Parathyroid adenoma (tissue), 2 donors: Measurements from ENCODE around the gene INTS7.

Experiments
- H2AFZ ChIP-seq: fragments of 300-600 bp; sonication (generic); one replicate; pipeline ENCODE4 v1.7.0; 2017; ENCODE audit warnings: antibody characterized with exemption, mild to moderate bottlenecking
- H3K27ac ChIP-seq: fragments of 300-600 bp; sonication (generic); one replicate; pipeline ENCODE4 v1.7.0; 2017
- H3K27me3 ChIP-seq: fragments of 300-600 bp; sonication (generic); one replicate; pipeline ENCODE4 v1.7.0; 2017; ENCODE audit warnings: low read length; ENCODE audit not compliant: control insufficient read depth, insufficient read depth
- H3K36me3 ChIP-seq: fragments of 300-600 bp; sonication (generic); one replicate; pipeline ENCODE4 v1.7.0; 2017; ENCODE audit warnings: low read length; ENCODE audit not compliant: control insufficient read depth, insufficient read depth
- H3K4me1 ChIP-seq: fragments of 300-600 bp; sonication (generic); one replicate; pipeline ENCODE4 v1.7.0; 2017; ENCODE audit warnings: control low read depth
- H3K4me2 ChIP-seq: fragments of 300-600 bp; sonication (generic); one replicate; pipeline ENCODE4 v1.7.0; 2017; ENCODE audit warnings: low read length
- H3K4me3 ChIP-seq: fragments of 300-600 bp; sonication (generic); one replicate; pipeline ENCODE4 v1.7.0; 2017; ENCODE audit warnings: low read depth, low read length
- H3K79me2 ChIP-seq: fragments of 300-600 bp; sonication (generic); one replicate; pipeline ENCODE4 v1.7.0; 2017; ENCODE audit warnings: control low read depth
- H3K9ac ChIP-seq: fragments of 300-600 bp; sonication (generic); one replicate; pipeline ENCODE4 v1.7.0; 2017; ENCODE audit warnings: mild to moderate bottlenecking
- H3K9me3 ChIP-seq: fragments of 300-600 bp; sonication (generic); one replicate; pipeline ENCODE4 v1.7.0; 2017; ENCODE audit warnings: low read length; ENCODE audit not compliant: control insufficient read depth
- TF ChIP-seq, protein P1 (sequence below): fragments of 300-600 bp; sonication (generic); IDR thresholded peaks from one replicate; pipeline ENCODE4 v1.7.0; 2017; ENCODE audit warnings: antibody characterized with exemption, mild to moderate bottlenecking
- donor health status: primary hyperparathyroidism.

Gene INTS7

DNA sequence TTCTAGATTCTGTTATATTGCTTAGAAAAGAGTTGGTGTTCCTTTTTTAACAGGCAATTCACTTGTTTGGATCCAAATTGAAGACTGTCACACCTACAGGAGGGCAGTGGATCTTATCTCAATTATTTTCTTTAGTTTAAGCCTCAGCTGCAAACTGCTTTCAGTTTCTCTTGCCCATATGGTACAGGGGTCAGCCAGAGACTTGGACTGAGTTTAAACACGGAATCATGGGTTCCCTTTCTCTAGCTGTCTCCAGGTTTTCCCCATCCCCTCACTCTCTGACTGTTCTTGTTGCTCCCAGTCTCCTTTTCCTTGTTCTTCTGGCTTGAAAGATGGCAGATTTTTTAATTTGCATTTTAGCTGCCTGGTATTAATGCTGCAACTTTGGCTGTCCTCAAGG lies 18.6 kb upstream of the INTS7 start:
- H3K4me3 ChIP-seq: no peak overlapping the region

DNA sequence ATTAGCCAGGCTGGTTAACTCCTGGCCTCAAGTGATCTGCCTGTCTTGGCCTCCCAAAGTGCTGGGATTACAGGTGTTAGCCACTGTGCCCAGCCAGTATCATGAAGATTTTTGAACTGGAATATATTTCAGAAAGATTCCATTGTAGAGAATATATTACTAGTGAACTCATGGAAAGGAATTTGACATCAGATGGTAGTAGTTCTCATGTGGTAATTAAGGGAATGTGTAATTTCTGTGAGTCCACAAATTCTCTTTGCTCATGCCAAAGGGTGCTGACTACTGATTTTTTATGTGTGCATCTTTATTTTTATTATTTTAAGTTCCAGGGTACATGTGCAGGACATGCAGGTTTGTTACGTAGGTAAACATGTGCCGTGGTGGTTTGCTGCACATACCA lies 10.6 kb upstream of the INTS7 start:
- Histone ChIP-seq H3K79me2 (no peaks in the 10 kb centered on the region), H3K9me3 (no peaks in the 10 kb centered on the region), H3K4me2 (no peak overlapping the region), H2AFZ (no peak overlapping the region), H3K27me3 (no peaks in the 10 kb centered on the region), H3K36me3 (no peaks in the 10 kb centered on the region), H3K4me3 (no peak overlapping the region), H3K4me1 (no peaks in the 10 kb centered on the region), H3K9ac (no peak overlapping the region), H3K27ac (no peak overlapping the region)
- TF ChIP-seq, protein P1, sequence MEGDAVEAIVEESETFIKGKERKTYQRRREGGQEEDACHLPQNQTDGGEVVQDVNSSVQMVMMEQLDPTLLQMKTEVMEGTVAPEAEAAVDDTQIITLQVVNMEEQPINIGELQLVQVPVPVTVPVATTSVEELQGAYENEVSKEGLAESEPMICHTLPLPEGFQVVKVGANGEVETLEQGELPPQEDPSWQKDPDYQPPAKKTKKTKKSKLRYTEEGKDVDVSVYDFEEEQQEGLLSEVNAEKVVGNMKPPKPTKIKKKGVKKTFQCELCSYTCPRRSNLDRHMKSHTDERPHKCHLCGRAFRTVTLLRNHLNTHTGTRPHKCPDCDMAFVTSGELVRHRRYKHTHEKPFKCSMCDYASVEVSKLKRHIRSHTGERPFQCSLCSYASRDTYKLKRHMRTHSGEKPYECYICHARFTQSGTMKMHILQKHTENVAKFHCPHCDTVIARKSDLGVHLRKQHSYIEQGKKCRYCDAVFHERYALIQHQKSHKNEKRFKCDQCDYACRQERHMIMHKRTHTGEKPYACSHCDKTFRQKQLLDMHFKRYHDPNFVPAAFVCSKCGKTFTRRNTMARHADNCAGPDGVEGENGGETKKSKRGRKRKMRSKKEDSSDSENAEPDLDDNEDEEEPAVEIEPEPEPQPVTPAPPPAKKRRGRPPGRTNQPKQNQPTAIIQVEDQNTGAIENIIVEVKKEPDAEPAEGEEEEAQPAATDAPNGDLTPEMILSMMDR: no peak

More for the DNA sequence above, 18.6 kb upstream of the INTS7 start:
- Histone ChIP-seq H3K9ac (no peak overlapping the region), H3K27ac (no peak overlapping the region), H3K27me3 (no peaks in the 10 kb centered on the region), H3K36me3 (no peaks in the 10 kb centered on the region), H3K4me1 (no peaks in the 10 kb centered on the region), H2AFZ (no peak overlapping the region), H3K79me2 (no peaks in the 10 kb centered on the region), H3K9me3 (peaks cover 5% of the 10 kb centered on the region), H3K4me2 (no peak overlapping the region)
- TF ChIP-seq, protein P1: no peak

DNA sequence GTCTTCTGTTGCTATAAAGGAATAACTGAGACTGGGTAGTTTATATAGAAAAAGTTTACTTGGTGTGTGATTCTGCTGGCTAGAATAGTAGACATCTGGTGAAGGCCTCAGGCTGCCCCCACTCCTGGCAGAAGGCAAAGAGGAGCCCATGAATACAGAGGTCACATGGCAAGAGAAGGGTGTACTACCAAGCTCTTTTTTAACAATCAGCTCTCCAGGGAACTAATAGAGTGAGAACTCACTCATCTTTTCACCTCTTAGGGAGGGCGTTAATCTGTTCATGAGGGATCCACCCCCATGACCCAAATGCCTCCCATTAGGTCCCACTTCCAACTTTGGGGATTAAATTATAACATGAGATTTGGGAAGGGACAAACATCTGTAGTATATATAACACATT lies 9.5 kb upstream of the INTS7 start:
- Histone ChIP-seq H3K9me3 (no peaks in the 10 kb centered on the region), H3K4me2 (no peak overlapping the region), H3K4me1 (no peaks in the 10 kb centered on the region), H3K36me3 (no peaks in the 10 kb centered on the region), H3K27ac (no peak overlapping the region), H3K79me2 (no peaks in the 10 kb centered on the region), H3K27me3 (no peaks in the 10 kb centered on the region), H3K9ac (no peak overlapping the region), H2AFZ (no peak overlapping the region), H3K4me3 (no peak overlapping the region)
- TF ChIP-seq, protein P1: no peak

DNA sequence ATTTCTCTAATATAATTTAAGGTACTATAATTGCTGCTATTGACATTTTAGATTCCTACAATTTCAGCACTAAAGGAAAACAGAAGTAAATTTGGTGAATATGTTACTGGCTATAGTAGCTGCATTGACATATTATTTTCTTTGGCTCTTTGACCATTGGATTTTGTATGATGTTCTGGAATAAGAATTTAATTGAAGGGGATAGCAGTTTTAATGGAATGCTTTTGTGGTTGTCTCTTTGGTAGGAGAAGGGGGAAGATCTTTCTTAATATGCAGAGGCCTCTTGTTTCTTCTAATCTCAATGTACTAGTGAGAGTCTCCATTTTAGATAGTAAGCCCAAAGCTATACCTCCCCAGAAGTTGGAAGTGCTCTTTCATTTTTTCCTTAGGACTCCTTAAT lies 7.1 kb upstream of the INTS7 start:
- Histone ChIP-seq H3K4me2 (no peak overlapping the region), H3K27me3 (no peaks in the 10 kb centered on the region), H2AFZ (no peak overlapping the region), H3K9ac (no peak overlapping the region), H3K36me3 (no peaks in the 10 kb centered on the region), H3K79me2 (no peaks in the 10 kb centered on the region), H3K4me3 (no peak overlapping the region), H3K9me3 (no peaks in the 10 kb centered on the region), H3K4me1 (no peaks in the 10 kb centered on the region), H3K27ac (no peak overlapping the region)
- TF ChIP-seq, protein P1: no peak

DNA sequence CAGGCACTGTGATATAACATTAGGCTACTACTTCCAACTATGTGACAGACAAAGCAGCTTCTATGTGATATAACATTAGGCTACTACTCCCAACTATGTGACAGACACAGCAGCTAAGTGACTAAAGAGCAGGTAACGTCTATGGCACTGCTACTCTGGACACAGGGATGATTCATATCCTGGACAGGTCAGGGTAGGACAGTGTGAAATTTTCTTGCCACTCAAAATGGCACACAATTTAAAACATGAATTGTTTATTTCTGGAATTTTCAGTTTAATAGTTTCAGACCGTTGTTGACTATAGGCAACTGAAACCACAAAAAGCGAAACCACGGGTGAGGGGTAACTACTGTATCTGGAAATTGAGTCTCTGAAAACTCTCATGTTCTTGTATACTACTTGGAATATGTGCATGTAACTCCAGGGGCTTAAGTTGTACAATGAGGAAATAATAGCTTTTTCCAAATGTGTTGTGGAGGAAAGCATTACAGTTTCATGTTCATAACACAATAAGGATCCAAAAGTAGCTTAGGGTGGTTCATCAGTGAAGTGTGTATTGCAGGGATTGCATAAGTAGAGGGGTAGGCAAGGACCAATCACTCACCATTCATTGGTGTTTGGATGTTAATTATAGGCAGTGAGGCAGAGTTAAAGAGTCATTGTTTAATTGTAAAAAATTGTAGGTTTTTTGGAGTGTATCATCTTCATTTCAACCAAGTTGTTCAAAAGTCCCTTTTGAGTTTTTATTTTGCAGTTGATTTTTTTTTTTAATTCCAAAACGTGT lies 5.5 kb upstream of the INTS7 start:
- Histone ChIP-seq H2AFZ (no peak overlapping the region), H3K4me1 (no peaks in the 10 kb centered on the region), H3K9me3 (no peaks in the 10 kb centered on the region), H3K9ac (no peak overlapping the region), H3K27me3 (no peaks in the 10 kb centered on the region), H3K79me2 (no peaks in the 10 kb centered on the region), H3K27ac (no peak overlapping the region), H3K36me3 (no peaks in the 10 kb centered on the region), H3K4me3 (no peak overlapping the region), H3K4me2 (no peak overlapping the region)
- TF ChIP-seq, protein P1: no peak
